SW 1271 (cell line): ENCODE data around the gene SEPTIN2.
A peak's percentile ranks its signal among the peaks of the same experiment; 100 is the strongest.
"Not testable (repeated sequence)": the region's sequence is repeated elsewhere in the genome, so short reads cannot be mapped to it uniquely, and the experiment has no call there.

ENCODE experiments used
- DNase-seq, 2 experiments: peaks; one replicate each; lab custom pipeline; 2025; lab: John Stamatoyannopoulos, UW

The SEPTIN2 gene

DNA sequence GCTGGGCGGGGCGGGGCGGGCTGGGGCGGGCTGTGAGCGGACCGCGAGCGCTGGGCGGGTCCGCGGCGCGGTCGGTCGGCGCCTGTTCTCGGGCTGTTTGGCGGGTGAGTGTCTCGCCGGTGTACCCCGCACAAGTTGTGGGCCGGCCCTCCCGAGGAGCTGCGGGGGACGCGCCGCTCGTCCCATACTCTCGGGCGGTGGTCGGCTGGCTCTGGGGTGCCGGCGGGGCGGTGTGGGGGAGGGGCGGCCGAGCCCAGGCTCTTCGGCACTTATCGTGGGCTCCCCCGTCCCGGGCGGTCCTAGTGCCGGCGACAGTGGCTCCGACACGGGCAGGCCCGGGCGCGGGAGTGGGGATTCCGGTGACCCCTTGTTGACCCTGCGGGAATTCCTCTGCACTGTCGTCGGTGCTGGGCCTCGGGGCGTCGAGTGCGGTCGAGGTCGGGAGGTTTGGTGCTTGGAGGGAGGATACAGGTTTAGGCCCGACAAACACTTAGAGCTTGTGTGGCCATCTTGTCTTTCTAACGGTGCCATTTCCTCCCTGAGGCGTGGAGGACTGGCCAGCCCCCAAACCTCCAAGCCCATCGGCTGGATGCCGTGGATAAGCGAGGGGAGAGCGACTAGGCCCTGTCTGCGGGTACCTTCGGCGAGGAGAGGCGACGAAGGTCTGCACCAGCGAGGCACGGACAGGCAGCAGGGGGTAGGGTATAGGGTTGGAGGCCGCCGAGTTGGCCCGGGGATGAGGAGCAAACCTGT is at the start of gene SEPTIN2:
Gene SEPTIN2, plus strand, starts transcription at position 47 of the 753 bp plus-strand sequence. CDS start 8,308 bp downstream, outside the sequence.
- DNase-seq = peak; percentile 47 to 84

DNA sequence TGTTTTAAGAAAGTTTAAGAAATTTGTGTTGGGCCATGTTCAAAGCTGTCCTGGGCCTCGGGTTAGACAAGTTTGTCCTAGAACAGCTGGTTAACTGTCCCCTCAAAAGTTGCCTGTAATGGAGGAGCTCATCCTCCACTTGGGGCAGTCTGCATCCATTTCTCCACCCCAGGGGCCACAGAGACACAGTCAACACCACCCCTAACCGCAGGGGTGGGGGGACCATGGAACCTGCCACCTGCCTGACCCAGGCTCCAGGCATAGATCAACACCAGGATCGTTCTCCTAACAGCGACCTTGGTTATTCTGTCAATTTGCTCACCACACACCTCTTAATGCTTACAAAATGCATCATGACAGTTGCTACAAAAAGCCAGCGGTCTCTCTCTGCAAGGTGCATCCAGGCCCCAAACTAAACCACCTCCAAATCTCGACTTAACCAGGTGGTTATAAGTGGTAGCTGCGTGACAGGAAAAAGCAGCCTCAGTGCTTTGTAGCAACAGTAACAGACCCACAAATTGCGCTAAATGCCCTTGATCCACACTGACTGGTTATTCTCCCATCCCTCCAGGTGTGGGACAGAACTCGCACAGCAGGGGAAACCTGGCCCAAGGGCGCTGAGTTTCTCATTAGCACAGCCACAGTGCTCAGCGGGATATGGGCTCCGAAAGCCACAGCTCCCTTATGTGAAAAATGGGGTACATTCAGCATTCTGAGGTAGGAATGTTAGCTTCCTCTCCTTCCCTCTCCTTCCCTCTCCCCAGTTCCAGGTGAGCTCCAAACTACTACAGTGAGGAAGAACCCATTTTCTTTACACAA is 48.3 kb upstream of the SEPTIN2 start:
- DNase-seq = no peak

DNA sequence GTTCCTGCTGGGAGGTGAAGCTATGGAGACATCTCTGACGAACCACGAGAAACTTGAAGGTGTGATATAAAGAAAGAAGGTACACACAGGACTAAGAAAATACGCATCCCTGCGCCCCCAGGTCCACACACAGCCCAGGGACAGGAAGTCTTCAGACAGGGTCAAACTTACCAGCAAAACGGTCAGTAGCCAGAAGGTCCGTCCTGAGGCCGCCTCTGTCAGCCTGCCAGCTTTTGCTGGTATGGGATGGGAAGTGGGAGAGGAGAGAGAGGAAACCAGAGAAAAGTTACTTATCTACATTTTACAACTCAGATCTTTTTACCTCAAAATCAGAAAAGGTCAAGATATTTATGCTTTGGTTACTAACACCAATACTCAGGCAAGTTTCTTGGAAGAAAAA is 47.4 kb upstream of the SEPTIN2 start:
- DNase-seq = no peak

DNA sequence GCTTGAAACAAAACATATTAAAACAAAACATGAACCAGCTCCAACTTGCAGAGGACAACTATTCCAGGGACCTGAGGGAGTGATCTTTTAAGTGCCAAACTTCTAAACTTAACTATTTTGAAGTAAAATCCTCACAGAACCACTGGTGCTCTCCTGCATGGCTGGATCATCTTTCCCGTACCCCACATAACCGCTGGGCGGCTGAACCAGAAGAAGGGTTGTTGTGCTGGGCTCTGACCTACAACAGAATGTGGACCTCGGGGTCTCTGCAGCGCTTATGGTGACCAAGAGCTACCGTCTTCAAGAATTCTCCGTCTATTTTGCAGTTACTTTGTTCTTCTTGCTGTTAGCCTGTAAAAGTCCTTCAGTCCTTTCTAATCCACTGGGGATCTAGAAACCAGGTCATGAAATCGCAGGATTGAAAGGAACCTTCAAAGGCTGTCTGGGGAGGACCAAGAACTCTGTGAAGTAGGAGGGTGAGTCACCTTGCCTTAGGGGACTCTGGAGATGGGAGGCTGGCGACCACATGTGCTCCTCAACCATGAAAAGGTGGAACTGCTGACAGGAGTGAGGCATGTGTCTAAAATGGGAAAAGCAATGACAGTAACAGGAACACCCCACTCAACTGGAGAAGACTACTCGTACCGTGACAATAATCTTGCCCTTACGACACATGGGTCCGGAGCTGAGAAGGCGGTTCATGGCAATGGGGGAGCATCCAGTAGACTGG is 46.8 kb upstream of the SEPTIN2 start:
- DNase-seq = no peak

DNA sequence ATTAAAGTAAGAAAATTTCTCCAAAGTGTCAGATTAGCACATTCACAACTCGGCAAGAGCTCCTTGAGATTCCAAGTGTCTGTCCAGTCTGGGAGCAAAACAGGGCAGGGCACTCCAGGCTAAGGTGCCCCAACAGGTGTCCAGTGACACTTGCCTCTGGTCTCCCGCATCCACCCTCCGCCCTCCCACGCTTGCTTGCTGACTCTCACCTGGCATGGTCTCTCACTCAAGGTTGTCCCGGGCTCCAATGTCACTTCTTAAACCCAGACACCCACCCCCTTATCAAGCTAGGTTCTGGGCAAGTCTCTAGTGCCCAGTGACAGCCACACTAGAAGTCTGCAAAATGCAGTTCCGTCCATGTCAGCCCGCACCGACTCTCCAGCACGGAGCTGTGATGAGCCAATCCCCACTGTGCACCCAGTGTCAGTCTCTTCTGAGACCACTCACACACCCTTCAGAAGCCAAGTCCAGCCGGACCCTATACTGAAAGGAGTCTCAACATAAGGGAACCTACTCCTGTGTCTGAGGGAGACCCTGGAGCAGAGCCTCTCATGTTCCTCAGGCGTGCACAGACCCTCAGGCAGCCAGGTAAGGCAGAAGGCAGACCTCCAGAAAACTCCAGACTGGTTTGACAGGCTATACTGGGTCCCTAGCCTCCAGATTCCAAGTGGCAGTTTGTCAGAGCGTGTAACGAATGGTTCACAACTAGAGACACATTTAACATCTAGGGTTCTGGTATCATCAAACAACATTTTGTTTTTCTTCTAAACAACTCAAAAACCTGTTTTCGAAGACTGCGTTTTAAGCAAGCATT is 45.8 kb upstream of the SEPTIN2 start:
- no peak for DNase-seq

DNA sequence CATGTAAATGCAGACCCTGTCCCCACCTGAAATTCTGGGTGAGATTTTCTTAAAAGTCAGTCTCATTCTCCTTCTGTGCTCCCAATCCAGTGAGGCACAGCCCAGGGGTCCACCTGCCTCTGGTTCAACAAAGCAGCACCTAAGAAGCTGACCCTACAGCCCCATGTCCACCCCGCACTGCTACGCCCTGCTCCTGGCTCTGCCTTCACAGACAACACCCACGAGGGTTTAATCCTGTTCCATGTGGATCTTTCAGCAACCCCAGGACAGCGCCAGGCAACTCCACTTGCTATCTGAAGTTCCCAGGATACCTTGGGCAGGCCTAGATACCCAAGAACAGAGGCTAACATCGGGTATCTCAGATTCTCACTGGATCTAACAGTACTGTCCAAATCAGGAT is 45.2 kb upstream of the SEPTIN2 start:
- DNase-seq = no peak

DNA sequence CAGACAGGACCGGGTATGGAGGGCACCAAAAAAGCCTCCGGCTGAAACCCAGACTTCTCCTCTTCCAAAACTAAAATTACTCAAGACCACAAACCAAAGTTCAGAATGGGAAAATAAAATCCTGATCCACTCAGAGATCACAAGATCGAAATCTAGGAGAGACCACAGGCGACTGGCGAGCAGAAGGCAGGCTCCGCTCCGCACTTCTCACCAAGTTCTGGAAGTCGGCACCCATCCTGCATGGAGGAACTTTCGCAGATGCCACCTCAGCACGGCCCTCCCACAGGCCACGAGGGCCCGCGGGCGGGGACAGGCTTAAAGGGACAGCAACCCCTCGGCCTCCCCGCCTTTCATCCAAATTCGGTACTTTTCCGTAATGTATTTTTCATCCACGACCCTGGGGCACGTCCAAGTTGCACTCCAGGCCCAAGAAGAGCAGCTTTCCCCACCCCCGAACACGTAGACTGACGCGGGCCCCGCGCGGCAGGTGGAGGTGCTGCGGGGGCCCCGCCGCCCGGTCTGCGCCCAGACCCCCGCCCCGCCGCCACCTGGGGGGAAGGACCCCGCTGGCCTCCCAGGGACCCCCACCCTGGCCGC is 43.9 kb upstream of the SEPTIN2 start:
- DNase-seq = peak; percentile 49 to 72

DNA sequence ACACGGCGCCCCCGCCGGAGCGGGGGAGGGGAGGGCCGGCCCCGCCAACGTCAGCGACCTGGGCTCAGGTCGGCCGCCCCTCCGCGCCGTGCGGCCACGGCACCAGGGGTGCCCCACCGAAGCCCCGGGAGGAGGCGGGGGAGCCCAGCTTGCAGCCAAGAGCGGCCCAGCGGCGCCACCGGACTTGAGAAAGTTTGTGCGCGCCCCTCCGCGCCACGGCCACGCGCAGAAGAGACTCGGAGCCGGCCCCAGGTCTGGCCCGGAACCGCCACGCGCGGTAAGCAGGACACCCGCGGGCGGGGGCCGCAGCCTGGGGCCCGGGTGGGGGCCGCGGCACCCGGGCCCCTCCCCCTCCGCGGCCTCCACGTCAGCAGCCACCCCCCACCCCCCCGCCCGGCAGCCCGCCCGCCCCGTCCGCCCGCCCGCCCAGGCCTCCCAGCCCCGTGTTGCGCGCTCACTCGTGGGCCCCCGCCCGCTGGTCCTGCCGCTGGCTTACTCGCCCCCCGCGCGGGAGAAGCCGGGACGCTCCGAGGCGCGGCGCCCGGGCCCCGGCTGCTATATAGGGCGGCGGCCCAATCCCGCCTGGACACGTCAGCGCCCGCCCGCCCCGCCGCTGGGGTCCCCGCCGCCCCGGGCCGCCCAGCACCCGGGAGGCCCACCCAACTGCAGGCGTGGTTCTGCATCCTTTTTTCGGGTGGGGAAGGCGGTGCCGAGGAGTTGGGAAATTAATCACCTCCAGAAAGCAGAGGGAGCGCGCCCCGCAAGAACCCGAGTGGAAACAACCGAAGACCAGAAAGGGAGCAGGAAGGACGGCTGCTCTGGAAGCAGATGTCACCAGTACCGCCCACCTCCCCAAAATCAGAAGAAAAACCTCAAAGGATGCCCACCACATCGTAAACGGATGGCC is 43.2 kb upstream of the SEPTIN2 start:
- DNase-seq = peak in 1 of 2 experiments; percentile 44

DNA sequence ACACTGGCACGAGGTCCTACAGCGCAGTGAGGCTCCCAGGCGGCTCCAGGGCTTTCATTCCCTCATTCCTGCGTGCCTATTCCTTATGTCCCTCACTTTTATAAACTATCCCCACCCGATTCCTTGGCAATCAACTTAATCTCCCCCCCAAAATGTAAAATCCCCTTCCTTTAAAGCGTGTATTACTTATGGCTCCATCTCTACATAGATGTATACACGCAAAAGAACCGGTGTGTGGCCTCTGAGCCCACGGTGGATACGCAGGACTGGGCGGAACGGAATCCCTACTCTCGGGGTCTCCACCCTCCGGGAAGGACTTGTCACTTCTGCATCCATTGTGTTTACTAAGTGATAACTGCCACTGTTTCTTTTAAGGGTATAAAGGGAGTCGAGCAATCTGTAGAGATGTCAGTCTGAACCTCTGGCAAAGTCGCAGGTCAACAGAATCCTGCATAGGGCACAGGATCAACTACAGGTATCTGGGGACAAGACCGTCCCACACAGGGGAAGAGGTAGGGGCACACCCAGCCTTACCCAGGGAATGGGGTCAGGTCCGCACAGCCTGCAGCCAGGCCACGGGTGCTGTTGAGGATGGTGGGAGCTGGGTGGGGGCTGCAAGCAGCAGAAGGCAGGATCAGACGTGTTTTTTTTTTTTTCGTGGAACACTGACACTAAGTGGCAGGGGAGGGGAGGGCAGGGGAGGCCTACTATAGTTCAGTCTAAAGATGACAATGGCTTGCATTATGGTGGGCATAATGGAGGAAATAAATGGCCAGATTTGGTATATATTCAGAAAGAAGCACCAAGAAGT is 42.3 kb upstream of the SEPTIN2 start:
- no peak for DNase-seq

DNA sequence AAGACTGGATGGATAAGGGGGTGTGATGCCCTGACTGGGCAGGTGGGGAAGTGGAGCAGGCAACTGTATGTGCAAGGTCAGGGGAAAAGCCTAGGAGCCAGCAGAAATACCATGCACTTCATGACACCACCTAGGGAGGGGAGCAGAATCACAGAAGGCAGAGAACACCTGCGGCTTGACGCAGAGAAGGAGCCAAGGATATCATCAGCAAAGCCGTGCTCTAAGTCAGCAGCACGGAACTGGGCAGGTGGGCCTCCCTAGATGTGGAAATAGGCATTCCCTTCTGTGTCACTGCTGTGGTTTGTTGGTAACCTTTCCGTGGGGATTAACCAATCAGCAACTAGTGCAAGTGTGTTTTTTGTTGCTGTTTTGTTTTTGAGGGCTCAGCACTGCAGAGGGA is 41.6 kb upstream of the SEPTIN2 start:
- no peak for DNase-seq

DNA sequence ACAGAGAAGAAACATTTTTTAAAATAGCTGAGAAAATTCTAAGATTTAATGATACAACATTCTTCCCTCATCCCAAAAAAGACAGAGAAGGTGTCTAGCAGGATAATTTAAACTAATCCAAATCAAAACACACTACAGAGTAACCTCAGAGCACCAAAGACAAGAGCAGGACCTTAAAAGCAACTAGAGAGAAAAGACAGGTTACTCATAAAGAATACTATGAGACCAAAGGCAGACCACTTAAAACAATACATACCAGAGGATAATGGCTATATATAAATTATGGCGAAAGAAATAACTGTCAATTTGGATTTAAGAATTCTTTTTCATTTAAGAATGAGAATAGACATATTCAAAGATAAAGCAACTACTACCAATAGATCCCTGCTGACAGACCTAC is 40.2 kb upstream of the SEPTIN2 start:
- DNase-seq = no peak

DNA sequence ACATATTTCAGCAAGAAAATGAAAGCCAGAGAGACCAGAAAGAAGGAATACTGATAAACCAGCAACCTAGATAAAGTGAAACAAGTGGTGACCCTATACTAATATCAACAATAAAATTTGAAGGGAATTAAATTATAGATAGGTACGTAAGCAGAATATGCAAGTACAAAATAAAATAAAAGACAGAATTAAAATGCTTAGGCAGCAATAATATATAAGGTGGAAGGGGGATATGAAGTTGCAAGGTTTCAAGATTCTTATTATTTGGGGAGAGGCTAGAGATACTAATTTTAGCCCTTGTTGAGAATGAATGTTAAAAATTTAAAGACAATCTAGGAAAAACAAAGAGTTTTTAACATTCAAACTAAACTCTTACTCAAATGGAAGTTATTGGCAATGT is 39.8 kb upstream of the SEPTIN2 start:
- no peak for DNase-seq

DNA sequence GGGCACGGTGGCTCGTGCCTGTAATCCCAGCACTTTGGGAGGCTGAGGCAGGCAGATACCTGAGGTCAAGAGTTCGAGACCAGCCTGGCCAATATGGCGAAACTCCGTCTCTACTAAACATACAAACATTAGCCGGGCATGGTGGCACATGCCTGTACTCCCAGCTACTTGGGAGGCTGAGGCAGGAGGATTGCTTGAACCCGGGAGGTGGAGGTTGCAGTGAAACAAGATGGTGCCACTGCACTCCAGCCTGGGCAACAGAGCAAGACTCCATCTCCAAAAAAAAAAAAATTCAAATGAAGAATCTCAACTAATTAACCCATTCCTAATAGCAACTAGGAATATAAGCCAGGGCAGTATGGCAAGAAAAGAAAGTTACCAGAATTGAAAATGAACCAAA is 37.4 kb upstream of the SEPTIN2 start:
- DNase-seq = not testable (repeated sequence)

DNA sequence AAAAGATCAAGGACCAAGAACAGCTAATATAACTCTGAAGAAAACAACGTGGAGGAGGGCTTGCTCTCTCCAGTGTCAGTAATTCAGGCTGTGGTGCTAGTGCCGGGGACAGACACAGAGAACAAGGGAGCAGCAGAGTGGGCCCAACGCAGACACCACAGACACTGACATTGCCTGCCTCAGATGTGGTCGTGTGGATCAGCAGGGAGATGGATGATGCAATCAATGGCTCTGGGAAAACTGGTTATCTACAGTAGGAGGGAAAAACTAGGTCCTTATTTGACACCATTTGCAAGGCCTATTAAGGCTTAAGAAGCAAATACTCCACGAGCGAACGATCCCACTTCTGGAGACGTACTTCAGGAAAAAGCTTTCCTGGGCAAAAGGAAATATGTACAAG is 36.3 kb upstream of the SEPTIN2 start:
- no peak for DNase-seq

DNA sequence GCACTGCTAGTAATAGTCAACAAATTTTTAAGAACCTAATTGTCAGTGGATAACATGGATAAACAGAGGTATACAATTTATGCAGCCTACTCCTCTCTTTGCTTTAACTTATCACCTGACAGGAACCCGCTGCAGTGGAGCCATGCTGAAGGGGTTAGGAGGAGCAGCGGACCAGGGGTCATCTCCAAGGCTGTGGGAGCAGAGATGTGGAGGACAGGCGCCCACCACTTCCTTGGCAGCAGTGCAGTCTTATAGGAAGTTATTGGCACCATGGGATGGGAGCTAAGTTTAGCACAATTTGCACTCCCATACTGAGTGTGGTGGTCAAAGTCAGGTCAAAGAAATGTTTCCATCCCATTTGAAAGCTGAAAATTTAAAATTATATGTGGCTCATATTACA is 35.9 kb upstream of the SEPTIN2 start:
- no peak for DNase-seq

DNA sequence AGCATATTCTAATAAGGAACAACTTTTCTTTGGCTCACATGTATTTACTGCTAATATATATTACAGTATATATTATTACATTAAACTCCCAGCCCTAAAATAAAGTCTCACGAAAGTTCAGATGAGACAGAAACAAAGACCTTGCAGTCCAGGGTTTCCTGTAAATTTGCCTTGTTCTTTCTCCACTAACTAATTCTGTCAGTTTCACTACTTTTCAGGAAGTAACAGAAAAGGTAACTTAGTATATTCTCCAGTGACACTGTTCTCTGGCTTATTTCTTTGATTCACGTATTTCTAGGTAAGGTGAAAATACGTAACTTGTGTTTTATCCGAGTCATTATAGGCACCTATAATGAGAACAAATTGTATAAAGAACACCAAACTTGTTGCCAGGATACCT is 35.4 kb upstream of the SEPTIN2 start:
- DNase-seq = no peak

DNA sequence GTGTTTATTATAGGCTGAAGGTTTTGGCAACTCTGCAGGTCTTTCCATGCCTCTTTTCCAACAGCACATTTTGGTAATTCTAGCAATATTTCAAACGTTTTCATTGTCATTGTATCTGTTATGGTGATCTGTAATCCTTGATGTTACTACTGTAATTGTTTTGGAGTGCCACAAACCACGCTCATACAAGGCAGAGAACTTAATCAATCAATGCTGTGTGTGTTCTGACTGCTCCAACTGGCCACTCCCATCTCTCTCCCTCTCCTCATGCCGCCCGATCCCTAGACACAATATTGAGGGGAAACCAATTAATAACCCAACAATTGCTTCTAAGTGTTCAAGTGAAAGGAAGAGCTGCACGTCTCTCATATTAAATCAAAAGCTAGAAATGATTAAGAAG is 33.2 kb upstream of the SEPTIN2 start:
- no peak for DNase-seq

DNA sequence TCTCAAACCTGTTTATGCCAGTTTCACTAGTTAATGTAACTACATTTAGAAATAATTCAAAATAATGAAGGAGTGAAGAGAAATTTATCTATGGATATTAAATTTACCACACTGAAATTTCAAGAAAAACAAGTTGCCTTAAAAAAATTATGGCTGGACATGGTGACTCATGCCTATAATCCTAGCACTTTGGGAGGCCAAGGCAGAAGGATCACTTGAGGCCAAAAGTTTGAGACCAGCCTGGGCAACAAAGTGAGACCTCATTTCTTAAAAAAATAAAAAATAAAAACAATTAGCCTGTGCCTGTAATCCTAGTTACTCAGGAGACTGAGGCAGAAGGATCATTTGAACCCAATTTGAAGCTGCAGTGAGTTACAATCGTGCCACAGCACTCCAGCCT is 30.1 kb upstream of the SEPTIN2 start:
- no peak for DNase-seq

DNA sequence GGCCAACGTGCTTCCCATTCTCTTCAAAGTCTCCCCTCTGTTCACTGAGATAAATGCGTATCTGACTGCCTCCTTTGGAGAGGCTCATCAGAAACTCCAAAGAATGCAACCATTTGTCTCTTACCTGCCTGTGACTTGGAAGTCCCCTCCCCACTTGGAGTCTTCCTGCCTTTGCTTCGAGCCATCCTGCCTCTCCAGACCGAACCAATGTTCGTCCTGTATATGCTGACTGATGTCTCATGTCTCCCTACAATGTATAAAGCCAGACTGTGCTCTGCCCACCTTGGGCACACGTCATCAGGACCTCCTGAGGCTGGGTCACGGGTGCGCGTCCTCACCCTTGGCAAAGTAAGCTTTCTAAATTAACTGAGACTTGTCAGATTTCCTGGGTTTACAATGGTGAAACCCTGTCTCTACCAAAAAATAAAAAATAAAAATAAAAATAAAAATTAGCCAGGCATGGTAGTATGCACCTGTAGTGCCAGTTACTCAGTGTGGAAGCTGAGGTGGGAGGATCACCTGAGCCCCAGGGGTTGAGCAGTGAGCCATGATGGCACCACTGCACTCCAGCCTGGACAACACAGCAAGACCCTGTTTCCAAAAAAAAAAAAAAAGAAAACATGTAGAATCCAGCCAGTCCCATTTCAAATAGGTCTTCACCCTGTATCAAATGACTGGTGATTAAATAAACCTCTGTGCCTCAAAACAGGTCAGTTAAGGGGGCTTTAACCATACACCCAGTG is 29.2 kb upstream of the SEPTIN2 start:
- DNase-seq = no peak
